Stimulated activated CD4-positive, alpha-beta T cell treated with anti-CD3 and anti-CD28 coated beads, Interleukin-4, amount 100 ng/mL, for 4 hours (primary cell): ENCODE measurements around the gene POLR3B.
"Not testable (repeated sequence)": the region's sequence is repeated elsewhere in the genome, so short reads cannot be mapped to it uniquely, and the experiment has no call there.

Experiments
- DNase-seq, 2 experiments: peaks; one replicate each; pipeline ENCODE4 v3.0.0-alpha.2; 2020

POLR3B gene

DNA sequence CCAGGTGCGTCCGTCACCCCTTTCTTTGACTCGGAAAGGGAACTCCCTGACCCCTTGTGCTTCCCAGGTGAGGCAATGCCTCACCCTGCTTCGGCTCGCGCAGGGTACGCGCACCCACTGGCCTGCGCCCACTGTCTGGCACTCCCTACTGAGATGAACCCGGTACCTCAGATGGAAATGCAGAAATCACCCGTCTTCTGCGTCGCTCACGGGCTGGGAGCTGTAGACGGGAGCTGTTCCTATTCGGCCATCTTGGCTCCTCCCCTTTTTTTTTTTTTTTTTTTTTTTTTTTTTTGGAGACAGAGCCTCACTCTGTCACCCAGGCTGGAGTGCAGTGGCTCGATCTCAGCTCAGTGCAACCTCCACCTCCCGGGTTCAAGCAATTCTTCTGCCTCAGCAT lies 120.1 kb downstream of the POLR3B start:
- not testable (repeated sequence) for DNase-seq

GRCh38 chr12:106480251-106480650 lies 122.7 kb downstream of the POLR3B start:
- no peak for DNase-seq

GRCh38 chr12:106481246-106481645 lies 123.7 kb downstream of the POLR3B start:
- no peak for DNase-seq

- no peak for DNase-seq
Measured at GRCh38 chr12:106487664-106488063, 130.1 kb downstream of the POLR3B start.

DNA sequence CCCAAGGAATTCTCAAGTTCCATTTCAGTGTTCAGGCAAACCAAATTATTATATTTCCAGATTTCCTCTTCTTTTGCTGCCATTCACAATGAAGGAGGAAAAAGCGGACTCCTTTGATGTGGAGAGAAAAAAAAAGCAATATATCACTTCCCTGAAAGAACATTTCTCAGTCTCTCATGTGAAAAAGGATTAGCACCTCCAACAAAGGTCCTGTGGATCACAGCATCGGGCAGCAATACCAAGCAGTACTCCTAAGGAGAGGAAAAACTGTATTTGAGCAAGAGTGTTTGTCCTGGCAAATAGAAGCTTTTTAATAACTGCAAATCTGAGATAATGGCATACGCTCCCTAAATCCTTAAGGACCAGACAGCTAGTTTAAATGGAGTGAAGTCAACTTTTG lies 131.3 kb downstream of the POLR3B start:
- no peak for DNase-seq

DNA sequence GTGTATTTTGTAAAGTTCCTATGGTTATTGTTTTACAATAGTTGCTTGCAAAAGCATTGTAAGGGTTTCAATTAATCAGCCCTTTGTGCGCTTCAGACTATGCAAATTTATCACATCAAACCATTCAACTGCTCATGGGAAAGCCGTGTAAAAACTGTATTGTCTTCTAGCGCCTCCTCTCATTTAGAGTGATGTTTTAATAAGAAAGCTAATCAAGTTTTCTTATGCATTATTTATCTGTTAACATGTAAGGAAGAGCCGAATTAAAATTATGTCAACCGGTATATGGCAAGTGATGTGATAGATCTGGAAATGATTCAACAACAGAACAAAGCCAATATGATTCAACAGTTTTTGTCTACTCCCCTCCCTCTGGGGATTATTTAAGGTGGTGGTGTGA lies 132.7 kb downstream of the POLR3B start:
- DNase-seq = no peak

DNA sequence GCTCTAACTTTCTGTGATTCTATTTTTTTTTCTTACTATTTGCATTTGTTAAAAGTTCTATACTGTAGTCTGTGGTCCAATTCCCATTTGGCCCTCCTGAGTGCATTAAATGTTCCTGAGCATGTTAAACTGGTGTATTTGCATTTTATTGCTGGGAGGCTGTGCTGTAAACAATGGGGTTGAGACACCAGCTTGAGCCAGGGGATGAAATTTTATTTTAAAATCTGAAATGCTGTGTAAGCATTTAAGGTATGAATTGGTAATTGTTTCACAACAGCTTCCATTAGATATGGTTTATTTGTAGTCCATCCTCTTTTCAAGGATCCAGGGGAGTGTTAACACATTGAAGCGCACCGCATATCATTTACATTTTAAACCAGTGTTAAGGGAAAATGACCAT lies 135.3 kb downstream of the POLR3B start:
- DNase-seq = no peak

- DNase-seq = no peak
Measured at GRCh38 chr12:106493531-106493930, 136.0 kb downstream of the POLR3B start.

DNA sequence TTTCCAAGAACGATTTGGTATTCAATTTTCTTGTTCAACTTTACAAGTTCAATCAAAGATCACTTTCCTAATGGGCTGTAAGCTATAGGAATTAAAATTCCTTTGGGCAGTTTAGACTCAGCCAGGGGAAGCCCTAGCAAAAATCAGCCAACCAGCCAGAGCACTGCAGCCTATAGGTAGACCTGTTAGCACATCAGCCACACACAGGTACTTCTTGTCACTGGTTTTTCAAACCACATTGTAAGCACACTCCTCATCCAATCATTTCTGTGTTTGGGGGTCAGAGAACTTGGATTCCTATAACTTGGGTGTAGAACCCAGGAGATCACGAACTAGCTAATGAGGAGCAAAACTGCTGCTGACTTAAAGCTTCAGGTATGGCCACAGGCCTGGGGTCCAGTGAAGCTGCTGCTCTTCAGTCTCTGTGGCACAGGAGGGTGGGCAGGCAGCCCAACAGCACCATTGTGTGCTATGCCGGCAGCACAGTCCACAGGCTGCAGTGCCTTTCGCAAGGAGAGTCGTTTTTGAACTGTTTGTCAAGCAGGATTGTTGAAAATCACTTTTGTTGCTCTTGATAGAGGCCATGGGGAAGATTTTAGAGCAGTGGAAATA lies 137.9 kb downstream of the POLR3B start:
- DNase-seq = no peak

DNA sequence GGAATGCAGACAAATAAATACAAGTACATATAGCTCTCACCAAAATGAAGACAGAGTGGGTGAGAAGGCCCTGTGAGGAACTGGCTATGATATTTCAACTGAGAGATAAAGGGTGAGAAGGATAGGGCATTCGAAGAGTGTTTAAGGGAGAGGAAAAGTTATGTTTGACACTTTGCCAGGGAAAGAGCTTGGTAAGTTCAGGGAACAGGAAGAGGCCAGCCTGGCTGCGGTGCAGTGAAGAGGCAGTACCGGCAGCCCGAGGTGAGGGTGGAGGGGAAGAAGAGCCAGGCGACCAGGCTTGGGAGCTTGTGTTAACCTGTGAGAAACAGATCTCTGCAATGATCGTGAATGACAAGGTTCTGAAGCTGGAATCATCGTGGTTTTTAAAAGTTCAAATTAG lies 140.5 kb downstream of the POLR3B start:
- no peak for DNase-seq

GRCh38 chr12:106499628-106500027 lies 142.1 kb downstream of the POLR3B start:
- DNase-seq = no peak

DNA sequence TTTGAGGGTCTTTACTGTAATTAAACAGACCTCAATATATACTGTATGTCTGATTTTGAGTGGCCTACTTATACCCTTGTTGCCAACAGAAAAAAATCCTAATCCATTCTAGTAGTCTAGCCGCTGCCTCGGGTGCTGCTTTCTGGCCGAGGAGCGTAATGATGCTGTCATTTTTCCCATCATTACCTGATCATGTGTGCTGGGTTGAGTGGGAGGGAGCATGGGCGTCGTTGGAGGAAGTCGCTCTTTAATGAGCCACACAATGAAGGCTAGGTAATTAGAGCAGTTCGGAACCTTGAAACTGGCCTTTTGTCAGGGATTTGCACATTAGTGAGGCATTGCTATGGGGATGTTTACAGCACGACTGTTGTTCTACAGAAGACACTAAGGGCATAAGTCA lies 149.1 kb downstream of the POLR3B start:
- no peak for DNase-seq

- DNase-seq = no peak
Measured at GRCh38 chr12:106508966-106509365, 151.4 kb downstream of the POLR3B start.

- no peak for DNase-seq
Measured at GRCh38 chr12:106511365-106511764, 153.8 kb downstream of the POLR3B start.

DNA sequence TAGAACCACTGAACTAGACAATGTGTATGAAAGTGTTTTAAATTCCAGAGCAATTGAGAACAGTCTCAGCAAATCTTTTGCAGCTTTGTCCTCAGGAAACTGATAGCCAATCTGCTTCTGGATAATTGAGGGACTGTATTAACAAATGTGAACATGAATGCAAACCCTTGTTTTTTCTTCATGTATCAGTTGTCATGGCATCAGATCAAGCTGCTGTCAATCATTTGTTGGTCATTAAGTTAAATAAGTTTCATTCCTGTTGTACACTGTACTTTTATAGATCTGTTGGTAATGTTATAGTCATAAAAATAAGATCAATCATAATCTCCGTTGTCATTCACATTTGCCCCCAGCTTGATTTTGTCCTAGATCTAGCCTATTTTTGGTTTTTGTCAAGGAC lies 159.8 kb downstream of the POLR3B start:
- no peak for DNase-seq

GRCh38 chr12:106519607-106520021 lies 162.1 kb downstream of the POLR3B start:
- DNase-seq = no peak

- DNase-seq = no peak
Measured at GRCh38 chr12:106521901-106522300, 164.4 kb downstream of the POLR3B start.

GRCh38 chr12:106522708-106523107 lies 165.2 kb downstream of the POLR3B start:
- no peak for DNase-seq

DNA sequence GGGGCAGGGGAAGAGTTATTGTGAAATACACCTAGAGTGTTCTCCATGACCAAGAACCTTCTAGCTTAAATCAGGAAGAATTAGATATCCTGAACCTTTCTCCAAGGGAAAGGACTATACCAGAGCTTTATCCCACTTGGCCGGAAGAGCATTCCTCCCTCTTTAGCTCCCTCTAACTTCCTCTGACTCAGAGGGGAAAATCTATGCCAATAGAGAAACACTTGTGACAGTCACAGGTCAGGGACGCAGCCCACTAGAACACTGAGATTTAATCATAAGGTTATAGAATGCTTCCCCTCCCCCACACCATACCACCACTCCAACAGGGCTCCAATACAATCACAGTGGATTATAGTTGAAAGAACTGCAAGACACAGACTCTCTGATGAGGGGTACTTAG lies 169.8 kb downstream of the POLR3B start:
- DNase-seq = no peak

GRCh38 chr12:106541201-106541600 lies 183.7 kb downstream of the POLR3B start:
- DNase-seq = no peak

- DNase-seq = no peak
Measured at GRCh38 chr12:106551410-106551809, 193.9 kb downstream of the POLR3B start.

DNA sequence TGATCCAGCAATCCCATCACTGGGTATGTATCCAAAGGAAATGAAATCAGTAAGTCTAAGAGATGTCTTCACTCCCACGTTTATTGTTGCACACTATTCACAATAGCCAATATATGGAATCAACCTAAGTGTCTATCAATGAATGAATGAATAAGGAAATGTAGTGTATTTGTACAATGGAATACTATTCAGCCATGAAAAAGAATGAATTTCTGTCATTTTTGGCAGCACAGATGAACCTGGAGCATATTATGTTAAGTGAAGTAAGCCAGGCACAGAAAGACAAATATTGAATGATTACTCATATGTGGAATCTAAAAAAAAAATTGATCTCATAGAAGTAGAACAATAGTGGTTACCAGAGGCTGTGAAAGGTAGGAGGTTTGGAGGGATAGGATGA lies 194.7 kb downstream of the POLR3B start:
- no peak for DNase-seq
